Measurements from ENCODE around the gene FGF10.

Gene FGF10

DNA sequence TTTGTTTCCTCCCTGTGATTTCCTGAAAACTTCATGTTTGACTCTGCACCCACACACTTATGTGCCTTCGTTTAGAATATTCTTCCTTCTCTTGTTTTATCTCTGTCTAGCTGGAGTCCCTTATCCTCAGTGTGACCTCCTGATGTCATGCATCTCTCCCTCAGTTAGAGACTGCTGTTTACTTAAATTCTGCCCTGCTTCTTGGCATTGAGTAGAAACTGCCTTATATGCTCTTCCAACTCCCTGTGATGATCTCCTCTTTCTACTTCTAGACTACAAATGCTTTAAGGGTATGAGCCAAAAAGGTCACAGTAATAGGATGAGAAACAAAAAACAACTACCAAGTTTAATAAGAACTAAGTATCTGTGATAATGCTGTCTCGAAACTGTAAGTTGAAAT lies 12.2 kb downstream of the FGF10 start:
- CTCF ChIA-PET = no interaction called here
- Mint-ChIP-seq H3K4me1 (no peaks in the 10 kb centered on the region), H3K27me3 (no peaks in the 10 kb centered on the region), H3K27ac (no peak overlapping the region), H3K4me3 (no peak overlapping the region), H3K9me3 (no peaks in the 10 kb centered on the region), H3K36me3 (no peaks in the 10 kb centered on the region)
- no peak for DNase-seq

DNA sequence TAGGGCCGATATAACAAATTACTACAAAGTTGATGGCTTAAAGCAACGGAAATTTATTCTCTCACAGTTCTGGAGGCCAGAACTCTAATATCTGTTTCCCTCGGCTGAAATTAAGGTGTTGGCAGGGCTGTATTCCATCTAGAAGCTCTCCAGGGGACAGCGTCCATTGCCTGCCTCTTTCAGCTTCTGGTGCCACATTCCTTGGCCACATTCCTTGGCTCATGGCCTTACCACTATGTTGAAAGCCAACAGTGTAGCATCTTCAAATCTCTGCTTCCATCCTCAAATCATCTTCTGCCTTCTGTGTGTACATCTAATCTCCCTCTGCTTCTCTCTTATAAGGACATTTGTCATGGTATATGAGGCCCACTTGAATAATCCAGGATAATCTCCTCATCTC lies 17.2 kb downstream of the FGF10 start:
- H3K27me3 Mint-ChIP-seq = no peaks in the 10 kb centered on the region
- no peaks in the 10 kb centered on the region for H3K4me1 Mint-ChIP-seq

DNA sequence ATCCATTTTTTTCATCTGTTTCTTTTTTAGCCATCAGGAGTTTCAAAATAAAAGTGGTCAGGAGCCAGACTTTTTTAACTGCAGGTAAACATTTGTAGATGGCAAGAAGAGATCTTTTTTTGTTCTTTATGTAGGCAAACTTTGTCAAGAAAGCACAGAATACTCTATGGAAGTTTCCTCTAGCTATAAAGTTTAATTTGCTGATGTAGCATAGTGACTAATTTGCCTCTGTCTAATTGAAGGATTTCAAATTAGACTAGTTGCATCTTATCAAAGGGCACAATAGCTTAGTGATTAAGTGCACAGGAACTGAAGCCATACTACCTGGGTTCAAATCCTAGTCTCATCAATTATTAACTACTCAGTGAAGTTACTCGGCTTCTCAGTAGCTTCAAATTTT lies 22.0 kb downstream of the FGF10 start:
- no peaks in the 10 kb centered on the region for H3K9me3 Mint-ChIP-seq
- no peaks in the 10 kb centered on the region for H3K4me1 Mint-ChIP-seq
- no peak overlapping the region for H3K4me3 Mint-ChIP-seq
- no peaks in the 10 kb centered on the region for H3K36me3 Mint-ChIP-seq
- no peak overlapping the region for H3K27ac Mint-ChIP-seq
- CTCF ChIA-PET = no interaction called here
- no peak for DNase-seq
- no peaks in the 10 kb centered on the region for H3K27me3 Mint-ChIP-seq

More for the DNA sequence above, 17.2 kb downstream of the FGF10 start:
- no peak overlapping the region for H3K4me3 Mint-ChIP-seq
- CTCF ChIA-PET = no interaction called here
- no peaks in the 10 kb centered on the region for H3K36me3 Mint-ChIP-seq
- H3K27ac Mint-ChIP-seq = no peak overlapping the region
- no peaks in the 10 kb centered on the region for H3K9me3 Mint-ChIP-seq
- DNase-seq = no peak

DNA sequence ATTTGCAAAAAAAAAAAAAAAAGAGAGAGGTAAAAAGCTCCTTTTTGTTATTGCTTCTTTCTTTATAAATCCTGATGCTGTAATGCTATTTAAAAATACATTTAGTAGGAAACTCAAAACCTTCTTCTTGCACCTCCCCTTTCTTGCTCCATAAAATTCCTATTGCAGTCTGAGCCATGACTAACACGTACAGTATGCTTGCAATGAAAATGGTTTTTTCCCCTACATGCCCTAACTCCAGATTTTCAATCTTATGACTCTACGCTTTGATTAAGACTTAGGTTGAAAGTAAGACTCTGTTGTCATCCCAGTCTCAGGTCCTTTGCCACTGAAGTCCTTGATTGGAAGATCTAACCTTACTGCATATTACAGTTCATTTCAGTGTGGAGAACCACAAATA lies 23.9 kb downstream of the FGF10 start:
- Mint-ChIP-seq H3K4me1 (no peaks in the 10 kb centered on the region), H3K27me3 (no peaks in the 10 kb centered on the region), H3K27ac (no peak overlapping the region), H3K9me3 (no peaks in the 10 kb centered on the region), H3K4me3 (no peak overlapping the region), H3K36me3 (no peaks in the 10 kb centered on the region)
- CTCF ChIA-PET = no interaction called here
- DNase-seq = no peak

DNA sequence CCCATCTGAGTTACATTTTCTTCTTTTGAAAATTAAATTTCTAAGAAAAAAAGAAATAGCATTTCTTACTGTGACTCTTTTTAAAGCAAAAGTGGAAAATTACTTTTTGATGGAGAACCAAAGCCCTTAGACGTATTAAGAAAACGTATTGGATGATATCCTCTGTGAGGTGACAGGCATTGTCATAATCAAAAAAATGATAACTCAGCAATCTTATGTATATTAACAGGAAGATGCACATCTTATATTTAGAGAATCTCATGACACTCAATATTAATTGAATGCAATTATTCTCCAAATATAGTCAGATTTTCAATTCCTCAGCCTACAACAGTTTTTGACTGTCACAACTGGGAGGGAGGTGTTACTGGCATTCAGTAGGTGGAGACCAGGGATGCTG lies 25.1 kb downstream of the FGF10 start:
- H3K4me1 Mint-ChIP-seq = no peaks in the 10 kb centered on the region
- H3K27ac Mint-ChIP-seq = no peak overlapping the region
- no peak for DNase-seq
- H3K36me3 Mint-ChIP-seq = no peaks in the 10 kb centered on the region
- no peaks in the 10 kb centered on the region for H3K9me3 Mint-ChIP-seq
- CTCF ChIA-PET = no interaction called here
- no peaks in the 10 kb centered on the region for H3K27me3 Mint-ChIP-seq
- H3K4me3 Mint-ChIP-seq = no peak overlapping the region

DNA sequence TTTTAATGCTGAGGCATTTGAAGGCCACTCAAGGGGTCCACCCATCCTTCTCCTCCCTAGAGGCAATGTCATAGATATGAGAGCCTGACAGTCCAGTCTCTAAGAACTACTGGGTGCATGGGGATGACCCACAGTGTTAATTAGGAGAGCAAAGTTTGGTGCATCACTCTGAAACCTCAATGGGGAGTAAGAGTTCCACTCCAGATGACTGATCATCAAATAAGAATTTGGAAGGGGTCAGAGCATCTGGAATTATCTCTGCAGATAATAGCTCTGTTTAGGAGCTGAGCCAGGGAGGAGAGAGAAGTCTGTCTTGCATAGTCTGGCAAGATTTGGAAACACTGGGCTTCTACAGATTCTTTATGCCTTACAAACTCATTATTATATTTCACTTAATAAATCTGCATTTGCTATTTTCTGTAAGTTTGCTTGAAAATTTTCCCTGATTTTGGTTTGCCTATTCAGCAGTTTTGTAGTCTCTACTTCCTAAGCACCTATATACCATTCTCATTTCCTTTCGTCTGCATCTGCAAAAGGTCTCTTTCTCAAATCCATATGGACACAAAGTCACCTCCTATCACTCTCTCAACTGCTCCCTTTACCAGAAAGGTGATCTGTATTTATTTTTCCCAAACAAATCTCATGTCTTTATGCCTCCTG lies 27.7 kb downstream of the FGF10 start:
- Mint-ChIP-seq H3K27ac (no peak overlapping the region), H3K36me3 (no peaks in the 10 kb centered on the region), H3K4me1 (no peaks in the 10 kb centered on the region), H3K4me3 (no peak overlapping the region), H3K27me3 (no peaks in the 10 kb centered on the region), H3K9me3 (no peaks in the 10 kb centered on the region)
- CTCF ChIA-PET = no interaction called here
- no peak for DNase-seq

DNA sequence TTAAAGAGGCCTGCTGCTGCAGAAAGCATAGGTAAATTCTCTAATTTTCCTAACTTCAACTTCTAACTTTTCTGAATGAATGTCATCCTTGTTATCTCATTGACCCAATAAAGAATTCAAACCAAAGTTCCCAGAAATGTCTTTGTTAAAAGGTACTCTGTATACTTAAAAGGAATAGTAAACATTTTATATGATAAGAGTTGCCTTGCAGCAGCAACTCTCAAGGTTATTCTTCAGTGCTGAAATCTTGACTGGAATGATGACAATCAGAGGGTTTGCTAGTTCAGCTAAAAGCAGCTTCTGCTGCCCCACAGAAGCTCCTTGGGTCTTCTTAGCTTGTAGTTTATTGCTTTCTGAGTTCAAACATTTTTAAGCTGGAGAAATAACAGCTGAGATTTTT lies 28.3 kb downstream of the FGF10 start:
- H3K36me3 Mint-ChIP-seq = no peaks in the 10 kb centered on the region
- DNase-seq = no peak
- H3K4me1 Mint-ChIP-seq = no peaks in the 10 kb centered on the region
- CTCF ChIA-PET = no interaction called here
- no peak overlapping the region for H3K4me3 Mint-ChIP-seq
- no peaks in the 10 kb centered on the region for H3K9me3 Mint-ChIP-seq
- no peak overlapping the region for H3K27ac Mint-ChIP-seq
- H3K27me3 Mint-ChIP-seq = no peaks in the 10 kb centered on the region

DNA sequence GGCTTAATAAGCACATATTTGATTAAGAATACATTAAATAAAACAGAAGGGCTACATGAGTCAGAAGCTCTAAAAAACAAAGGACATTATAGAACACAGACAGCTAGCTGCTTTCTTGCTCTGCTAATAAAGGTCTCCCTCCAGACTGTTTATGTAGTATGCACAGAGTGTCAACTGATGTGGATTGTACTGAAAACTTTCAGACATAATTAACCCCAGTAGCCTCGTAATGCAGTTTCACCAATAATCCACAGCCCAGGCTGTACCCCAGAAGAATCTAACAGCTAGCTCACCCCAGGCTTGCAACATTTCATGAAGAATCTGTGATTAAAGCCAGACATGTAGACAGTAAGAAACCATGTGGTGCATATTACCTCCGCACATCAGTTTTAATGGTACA lies 30.8 kb downstream of the FGF10 start:
- H3K36me3 Mint-ChIP-seq = no peaks in the 10 kb centered on the region
- CTCF ChIA-PET = no interaction called here
- H3K9me3 Mint-ChIP-seq = no peaks in the 10 kb centered on the region
- no peak overlapping the region for H3K4me3 Mint-ChIP-seq
- DNase-seq = no peak
- H3K27ac Mint-ChIP-seq = no peak overlapping the region
- no peaks in the 10 kb centered on the region for H3K4me1 Mint-ChIP-seq
- no peaks in the 10 kb centered on the region for H3K27me3 Mint-ChIP-seq

DNA sequence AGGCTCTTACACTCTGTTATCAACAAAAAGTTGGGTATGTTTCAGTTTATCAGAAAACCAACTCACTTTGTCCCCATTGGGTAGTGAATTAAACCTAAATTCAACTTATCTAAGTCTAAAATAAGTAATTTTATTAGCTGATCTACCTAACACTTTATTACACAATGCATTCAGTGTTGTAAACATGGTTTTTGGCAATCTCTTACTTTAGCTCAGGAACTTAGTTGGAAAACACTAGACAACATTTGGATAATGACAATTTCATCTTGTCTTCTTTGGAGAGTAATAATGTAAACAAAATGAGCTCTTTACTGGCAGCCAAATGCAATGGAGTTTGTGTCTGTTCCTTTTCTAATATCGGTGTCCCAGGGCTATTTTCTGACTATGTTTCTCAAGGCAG lies 33.0 kb downstream of the FGF10 start:
- H3K4me3 Mint-ChIP-seq = no peak overlapping the region
- no peak overlapping the region for H3K27ac Mint-ChIP-seq
- no peaks in the 10 kb centered on the region for H3K27me3 Mint-ChIP-seq
- no peak for DNase-seq
- no peaks in the 10 kb centered on the region for H3K9me3 Mint-ChIP-seq
- H3K4me1 Mint-ChIP-seq = no peaks in the 10 kb centered on the region
- H3K36me3 Mint-ChIP-seq = no peaks in the 10 kb centered on the region
- CTCF ChIA-PET = no interaction called here

DNA sequence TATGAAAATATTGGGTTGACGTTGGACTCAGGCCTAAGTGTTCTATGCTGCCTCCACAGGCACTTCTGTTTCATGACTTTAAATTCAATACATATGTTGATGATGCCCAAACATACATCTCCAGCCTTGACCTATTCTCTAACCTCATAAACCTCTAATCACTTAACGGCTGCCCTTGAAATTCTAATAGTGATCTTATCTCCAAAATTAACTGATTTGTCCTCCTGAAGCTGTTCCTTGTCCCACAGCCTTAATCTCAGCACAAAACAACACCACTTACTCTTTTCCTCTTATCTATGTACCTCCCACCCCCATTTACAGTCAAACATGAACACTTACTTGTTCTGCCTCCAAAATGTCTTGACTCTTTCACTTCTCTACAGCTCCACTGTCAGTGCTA lies 43.3 kb downstream of the FGF10 start:
- Mint-ChIP-seq H3K9me3 (no peaks in the 10 kb centered on the region), H3K4me1 (no peaks in the 10 kb centered on the region), H3K36me3 (no peaks in the 10 kb centered on the region), H3K27me3 (no peaks in the 10 kb centered on the region), H3K27ac (no peak overlapping the region), H3K4me3 (no peak overlapping the region)
- CTCF ChIA-PET = no interaction called here
- DNase-seq = no peak

DNA sequence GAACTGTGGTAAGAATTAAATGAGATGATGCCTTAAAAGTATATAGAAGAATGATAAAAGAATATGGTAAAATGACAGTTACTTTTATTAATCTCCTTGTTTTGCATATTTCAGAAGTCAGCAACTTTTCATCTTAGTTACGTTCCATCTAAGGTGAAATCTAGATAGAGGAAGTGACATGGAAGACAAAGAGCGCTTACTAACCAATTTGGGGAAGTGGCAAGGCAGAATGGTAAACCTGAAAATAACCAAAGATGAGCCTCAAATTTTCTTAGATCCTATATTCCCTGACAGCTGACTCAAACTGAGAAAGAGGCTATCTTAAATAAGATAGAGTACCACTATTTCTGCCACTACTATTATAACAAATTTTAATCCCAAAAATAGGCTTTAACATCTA lies 52.5 kb downstream of the FGF10 start:
- CTCF ChIA-PET = interaction anchor here (0.8 kb wide), 1 partner anchor 126 kb away, joined by 3 read pairs; no protein-coding TSS in a partner anchor
- Mint-ChIP-seq H3K36me3 (no peaks in the 10 kb centered on the region), H3K27ac (no peak overlapping the region), H3K27me3 (no peaks in the 10 kb centered on the region), H3K4me1 (no peaks in the 10 kb centered on the region), H3K4me3 (no peak overlapping the region), H3K9me3 (no peaks in the 10 kb centered on the region)
- DNase-seq = no peak

DNA sequence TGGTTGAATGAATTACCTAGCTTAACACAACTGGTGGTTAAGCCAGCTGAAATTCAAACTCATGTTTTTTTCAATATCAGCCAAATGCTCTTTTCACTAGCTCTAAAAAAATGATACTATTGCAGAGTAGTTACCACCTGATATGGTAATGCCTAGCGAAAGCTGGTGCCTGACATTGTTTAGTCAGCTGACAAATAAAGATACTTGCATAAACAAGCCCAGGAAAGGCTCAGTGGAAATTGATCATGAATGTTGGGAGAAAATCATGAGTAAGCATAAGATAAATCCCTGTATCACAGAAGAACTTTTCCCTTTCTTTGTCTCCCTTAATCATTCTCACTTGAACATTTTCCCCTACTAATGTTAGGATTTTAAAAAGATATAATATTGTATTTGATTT lies 54.6 kb downstream of the FGF10 start:
- H3K36me3 Mint-ChIP-seq = no peaks in the 10 kb centered on the region
- no peaks in the 10 kb centered on the region for H3K4me1 Mint-ChIP-seq
- CTCF ChIA-PET = interaction anchor here (0.7 kb wide), 1 partner anchor 9 kb away, joined by 3 read pairs; no protein-coding TSS in a partner anchor
- H3K9me3 Mint-ChIP-seq = no peaks in the 10 kb centered on the region
- no peak overlapping the region for H3K4me3 Mint-ChIP-seq
- DNase-seq = no peak
- no peak overlapping the region for H3K27ac Mint-ChIP-seq
- H3K27me3 Mint-ChIP-seq = no peaks in the 10 kb centered on the region

DNA sequence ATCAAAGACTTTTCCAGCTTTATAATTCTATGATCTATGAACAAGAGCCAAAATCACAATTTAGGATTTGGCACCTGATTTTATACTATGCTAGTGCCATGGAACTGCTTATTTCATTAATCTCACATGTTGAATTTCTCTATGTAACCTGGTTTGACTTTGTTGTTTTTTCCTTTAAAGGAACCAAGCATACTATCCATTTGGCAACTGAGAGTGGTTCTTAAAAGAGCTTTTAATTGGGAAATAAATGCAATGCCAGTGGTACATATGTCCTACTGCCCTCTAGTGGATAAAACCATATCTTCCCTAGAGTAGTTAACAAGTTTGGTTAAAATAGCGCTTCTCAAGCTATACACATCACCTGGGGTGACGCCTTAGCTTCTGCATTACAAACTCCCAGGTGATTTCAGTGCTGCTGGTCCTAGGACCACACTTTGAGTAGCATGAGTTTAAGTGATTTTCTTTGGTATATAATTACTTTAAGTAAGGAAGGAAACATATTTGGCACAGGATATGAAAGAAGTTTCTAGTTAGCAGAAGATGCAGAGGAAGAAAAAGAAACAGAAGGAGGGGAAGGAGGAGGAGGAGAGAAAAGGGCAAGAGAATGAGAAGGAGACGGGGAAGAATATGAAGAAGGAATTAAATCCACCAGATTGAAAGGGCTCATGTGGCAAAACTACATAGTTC lies 56.8 kb downstream of the FGF10 start:
- no peaks in the 10 kb centered on the region for H3K9me3 Mint-ChIP-seq
- no peak overlapping the region for H3K27ac Mint-ChIP-seq
- H3K4me1 Mint-ChIP-seq = no peaks in the 10 kb centered on the region
- no peak overlapping the region for H3K4me3 Mint-ChIP-seq
- CTCF ChIA-PET = interaction anchor here (0.6 to 2.9 kb wide), 8 partner anchors 10 to 701 kb away, joined by 3 to 17 read pairs (median 4); no protein-coding TSS in a partner anchor
- H3K27me3 Mint-ChIP-seq = no peaks in the 10 kb centered on the region
- H3K36me3 Mint-ChIP-seq = no peaks in the 10 kb centered on the region
- no peak for DNase-seq

DNA sequence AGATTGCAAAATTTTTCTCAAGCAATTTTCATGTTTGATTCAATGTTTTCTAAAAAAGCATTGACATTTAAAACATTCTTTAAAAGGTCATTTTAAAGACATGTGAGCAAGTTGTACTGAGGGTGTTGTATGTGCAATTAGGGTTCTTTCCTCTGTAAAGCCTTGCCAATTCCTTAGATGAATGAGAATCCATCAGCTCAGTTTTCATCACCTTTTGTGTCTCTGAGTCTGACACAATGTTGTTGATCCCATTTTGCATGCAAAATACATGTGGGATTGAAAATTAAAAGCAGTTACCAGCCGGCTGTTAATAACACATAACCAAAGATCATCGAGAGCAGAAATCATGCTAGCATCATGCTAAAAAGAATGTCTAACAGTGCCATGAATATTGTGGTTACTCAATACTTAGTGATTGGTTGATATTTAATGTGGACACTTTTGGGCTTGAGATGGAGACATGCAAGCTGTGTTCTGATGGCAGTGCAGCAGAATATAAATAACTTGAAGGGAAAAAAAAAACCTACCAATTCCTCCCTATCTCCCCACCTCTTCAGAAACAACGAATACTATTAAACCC lies 57.7 kb downstream of the FGF10 start:
- CTCF ChIA-PET = interaction anchor here (0.8 to 2.9 kb wide), 6 partner anchors 11 to 700 kb away, joined by 3 to 17 read pairs (median 4); no protein-coding TSS in a partner anchor
- Mint-ChIP-seq H3K9me3 (no peaks in the 10 kb centered on the region), H3K27ac (no peak overlapping the region)

DNA sequence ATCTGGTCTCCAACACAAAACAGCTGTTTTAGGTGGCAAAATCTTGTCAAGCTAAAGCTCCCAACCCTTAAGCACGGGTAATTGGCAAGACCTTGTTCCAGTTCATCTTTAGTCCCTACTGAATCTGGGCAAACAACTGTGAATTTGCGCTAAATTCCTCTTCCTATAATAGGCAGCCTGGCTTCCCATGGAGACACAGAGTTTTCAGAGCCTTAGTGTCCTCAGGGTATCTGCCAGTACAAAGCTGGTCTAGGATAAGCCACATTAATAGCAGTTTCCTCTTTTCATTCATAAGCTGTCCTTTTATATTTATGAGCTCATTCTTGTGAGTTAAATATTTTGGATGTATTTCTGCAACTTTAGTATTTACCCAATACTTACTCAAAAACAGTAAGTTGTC lies 59.5 kb downstream of the FGF10 start:
- no peaks in the 10 kb centered on the region for H3K4me1 Mint-ChIP-seq
- no peak overlapping the region for H3K27ac Mint-ChIP-seq
- H3K36me3 Mint-ChIP-seq = no peaks in the 10 kb centered on the region
- CTCF ChIA-PET = no interaction called here
- H3K9me3 Mint-ChIP-seq = no peaks in the 10 kb centered on the region
- no peak overlapping the region for H3K4me3 Mint-ChIP-seq
- no peaks in the 10 kb centered on the region for H3K27me3 Mint-ChIP-seq
- no peak for DNase-seq

More for the DNA sequence above, 57.7 kb downstream of the FGF10 start:
- H3K4me1 Mint-ChIP-seq = no peaks in the 10 kb centered on the region
- H3K36me3 Mint-ChIP-seq = no peaks in the 10 kb centered on the region
- H3K4me3 Mint-ChIP-seq = no peak overlapping the region
- no peaks in the 10 kb centered on the region for H3K27me3 Mint-ChIP-seq
- no peak for DNase-seq

Measured in activated naive CD4-positive, alpha-beta T cell treated with anti-CD3 and anti-CD28 coated beads, Interleukin-2, amount 10 ng/mL, durations not matched to agents 7 days and 5 days (primary cell).